Kidney epithelial cell (primary cell): ENCODE measurements around the gene CNTN5. TPM values are rescaled to one million over a fixed set of nuclear protein-coding genes. Genes with fewer than 3 reads are reported as not detected.

Experiments used
- DNase-seq: peaks from one replicate; pipeline ENCODE4 v3.0.0-alpha.2; 2010; ENCODE audit warnings: low read depth
- H3K27me3 ChIP-seq: 2 replicates; pipeline ENCODE4 v1.6.0; 2011; ENCODE audit warnings: low read length; ENCODE audit not compliant: control insufficient read depth, insufficient read depth
- H3K36me3 ChIP-seq: 2 replicates; pipeline ENCODE4 v1.5.1; 2011; ENCODE audit warnings: low read length; ENCODE audit not compliant: control insufficient read depth, insufficient read depth
- H3K4me3 ChIP-seq: 2 replicates; pipeline ENCODE4 v1.5.1; 2011; ENCODE audit warnings: low read depth, mild to moderate bottlenecking, control low read depth, low read length
- CTCF ChIP-seq: IDR thresholded peaks from 2 replicates; pipeline ENCODE4 v1.5.1; 2011; ENCODE audit warnings: mild to moderate bottlenecking, moderate library complexity, low read length, control low read depth, inconsistent platforms; ENCODE audit not compliant: insufficient read depth, poor library complexity, severe bottlenecking
- total RNA-seq: library from RNA; depleted of rRNA; stranded (reverse); fragments of >200 nt; gene quantifications from 2 replicates; pipeline ENCODE4 v1.2.3, GENCODE V29; 2015

Gene CNTN5
- total RNA-seq, 1 donor from 2014 or later = 0.29 TPM

GRCh38 chr11:99410636-99411035 is 389.9 kb downstream of the CNTN5 start:
- Histone ChIP-seq H3K4me3 (no peak overlapping the region), H3K36me3 (no peaks in the 10 kb centered on the region), H3K27me3 (no peaks in the 10 kb centered on the region)
- no peak for TF ChIP-seq CTCF
- DNase-seq = no peak

- no peak for DNase-seq
- Histone ChIP-seq H3K36me3 (no peaks in the 10 kb centered on the region), H3K4me3 (no peak overlapping the region), H3K27me3 (no peaks in the 10 kb centered on the region)
- TF ChIP-seq CTCF = no peak
Observed at GRCh38 chr11:99418927-99419720, 398.4 kb downstream of the CNTN5 start.

- Histone ChIP-seq H3K36me3 (no peaks in the 10 kb centered on the region), H3K4me3 (no peak overlapping the region), H3K27me3 (no peaks in the 10 kb centered on the region)
- no peak for TF ChIP-seq CTCF
- DNase-seq = no peak
Observed at GRCh38 chr11:99419991-99420390, 399.2 kb downstream of the CNTN5 start.

GRCh38 chr11:99422581-99423427 is 402.1 kb downstream of the CNTN5 start:
- TF ChIP-seq CTCF = no peak
- Histone ChIP-seq H3K27me3 (no peaks in the 10 kb centered on the region), H3K36me3 (no peaks in the 10 kb centered on the region), H3K4me3 (no peak overlapping the region)
- no peak for DNase-seq

- Histone ChIP-seq H3K27me3 (no peaks in the 10 kb centered on the region), H3K4me3 (no peak overlapping the region), H3K36me3 (no peaks in the 10 kb centered on the region)
- no peak for TF ChIP-seq CTCF
- DNase-seq = no peak
Observed at GRCh38 chr11:99423428-99423983, 402.8 kb downstream of the CNTN5 start.
